Astrocyte (in vitro differentiated cells and primary cell): Measurements from ENCODE around the gene MRPL19. TPM values are rescaled to one million over a fixed set of nuclear protein-coding genes. Genes with fewer than 3 reads are reported as not detected.
A peak's percentile ranks its signal among the peaks of the same experiment; 100 is the strongest.

Experiments
- DNase-seq: peaks from one replicate; pipeline ENCODE4 v3.0.0-alpha.2; 2010; ENCODE audit warnings: low read depth
- FAIRE-seq: peaks from 2 replicates; lab custom pipeline; 2011; peaks lifted over from hg19 to GRCh38; lab: Jason Lieb, UNC
- H2AFZ ChIP-seq: 2 replicates; pipeline ENCODE4 v1.6.0; 2012; ENCODE audit warnings: low read depth, low read length, inconsistent platforms
- H3K27ac ChIP-seq: 2 replicates; pipeline ENCODE4 v1.5.1; 2011; ENCODE audit warnings: low read depth, low read length, inconsistent platforms
- H3K27me3 ChIP-seq: 2 replicates; pipeline ENCODE4 v1.6.0; 2011; ENCODE audit warnings: low read length, inconsistent platforms; ENCODE audit not compliant: insufficient read depth
- H3K36me3 ChIP-seq: 2 replicates; pipeline ENCODE4 v1.5.1; 2011; ENCODE audit warnings: low read length, inconsistent platforms; ENCODE audit not compliant: insufficient read depth
- H3K4me1 ChIP-seq: 2 replicates; pipeline ENCODE4 v1.5.1; 2011; ENCODE audit warnings: low read length, inconsistent platforms; ENCODE audit not compliant: insufficient read depth
- H3K4me2 ChIP-seq: 2 replicates; pipeline ENCODE4 v1.6.0; 2012; ENCODE audit warnings: low read length, inconsistent platforms
- H3K4me3 ChIP-seq: 2 replicates; pipeline ENCODE4 v1.5.1; 2011; ENCODE audit warnings: low read depth, mild to moderate bottlenecking, low read length, inconsistent platforms; ENCODE audit not compliant: insufficient read depth
- H3K79me2 ChIP-seq: 2 replicates; pipeline ENCODE4 v1.6.0; 2012; ENCODE audit warnings: mild to moderate bottlenecking, low read length, inconsistent platforms; ENCODE audit not compliant: insufficient read depth
- H3K9ac ChIP-seq: 2 replicates; pipeline ENCODE4 v1.6.0; 2012; ENCODE audit warnings: mild to moderate bottlenecking, low read length, inconsistent platforms
- H3K9me3 ChIP-seq: 2 replicates; pipeline ENCODE4 v1.5.1; 2012; ENCODE audit warnings: low read depth, mild to moderate bottlenecking, low read length, inconsistent platforms; ENCODE audit not compliant: insufficient read depth
- H4K20me1 ChIP-seq: 2 replicates; pipeline ENCODE4 v1.6.0; 2012; ENCODE audit warnings: low read length, inconsistent platforms; ENCODE audit not compliant: insufficient read depth
- H3K27ac Mint-ChIP-seq: one replicate; pipeline ENCODE4 v1.8.0; 2021; ENCODE audit warnings: mild to moderate bottlenecking, mixed read lengths; ENCODE audit not compliant: unreplicated experiment
- H3K27me3 Mint-ChIP-seq: one replicate; pipeline ENCODE4 v1.8.0; 2021; ENCODE audit warnings: low read depth, mixed read lengths; ENCODE audit not compliant: unreplicated experiment
- H3K36me3 Mint-ChIP-seq: one replicate; pipeline ENCODE4 v1.8.0; 2021; ENCODE audit warnings: low read depth, mixed read lengths; ENCODE audit not compliant: unreplicated experiment
- H3K4me1 Mint-ChIP-seq: one replicate; pipeline ENCODE4 v1.8.0; 2021; ENCODE audit warnings: low read depth, mixed read lengths; ENCODE audit not compliant: unreplicated experiment
- H3K4me3 Mint-ChIP-seq: one replicate; pipeline ENCODE4 v1.8.0; 2021; ENCODE audit warnings: mild to moderate bottlenecking, moderate library complexity, mixed read lengths; ENCODE audit not compliant: unreplicated experiment
- H3K9me3 Mint-ChIP-seq: one replicate; pipeline ENCODE4 v1.8.0; 2021; ENCODE audit warnings: mild to moderate bottlenecking, mixed read lengths; ENCODE audit not compliant: unreplicated experiment
- EZH2 ChIP-seq: IDR thresholded peaks from 2 replicates; pipeline ENCODE4 v1.6.1; 2012; ENCODE audit warnings: mild to moderate bottlenecking, low read length, inconsistent platforms; ENCODE audit not compliant: insufficient read depth
- total RNA-seq: library from RNA; stranded (reverse); gene quantifications from 2 replicates; pipeline ENCODE4 v1.2.1, GENCODE V29; 2021
- TF ChIP-seq, protein P1 (sequence below): IDR thresholded peaks from 2 replicates; pipeline ENCODE4 v1.5.1; 2011; ENCODE audit warnings: low read depth, mild to moderate bottlenecking, inconsistent platforms, low read length, moderate library complexity; ENCODE audit not compliant: insufficient read depth

Gene MRPL19
- total RNA-seq, 1 donor from 2014 or later, result 58.8 TPM

DNA sequence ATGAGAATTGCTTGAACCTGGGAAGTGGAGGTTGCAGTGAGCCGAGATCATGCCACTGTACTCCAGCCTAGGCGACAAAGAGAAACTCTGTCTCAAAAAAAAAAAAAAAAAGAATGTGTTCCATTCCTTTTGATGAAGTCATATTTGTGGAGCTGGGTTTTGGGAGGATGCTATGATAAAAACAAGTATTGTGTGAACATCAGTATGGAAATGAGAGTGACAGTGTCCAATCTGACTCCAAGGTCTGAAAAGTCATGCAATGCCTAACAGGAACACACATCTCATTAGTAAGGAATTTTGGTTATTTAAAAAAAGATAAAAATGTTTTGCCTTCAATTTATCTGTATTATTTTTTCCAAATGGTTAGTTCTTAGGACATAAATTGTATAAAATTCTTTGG, 52.3 kb downstream of the MRPL19 start:
- Mint-ChIP-seq H3K36me3 (peaks cover 9% of the 10 kb centered on the region), H3K4me1 (no peaks in the 10 kb centered on the region), H3K27me3 (no peaks in the 10 kb centered on the region), H3K4me3 (no peak overlapping the region), H3K9me3 (no peaks in the 10 kb centered on the region), H3K27ac (no peak overlapping the region)
- no peak for FAIRE-seq
- H3K4me3 ChIP-seq, result no peak overlapping the region
- H4K20me1 ChIP-seq, result no peaks in the 10 kb centered on the region
- H2AFZ ChIP-seq, result no peak overlapping the region
- H3K9me3 ChIP-seq, result no peaks in the 10 kb centered on the region
- no peaks in the 10 kb centered on the region for H3K79me2 ChIP-seq
- no peaks in the 10 kb centered on the region for H3K27me3 ChIP-seq
- H3K27ac ChIP-seq, result no peak overlapping the region
- no peak overlapping the region for H3K4me2 ChIP-seq
- peaks cover 15% of the 10 kb centered on the region for H3K36me3 ChIP-seq
- H3K4me1 ChIP-seq, result no peaks in the 10 kb centered on the region
- no peak overlapping the region for H3K9ac ChIP-seq
- TF ChIP-seq, protein P1, sequence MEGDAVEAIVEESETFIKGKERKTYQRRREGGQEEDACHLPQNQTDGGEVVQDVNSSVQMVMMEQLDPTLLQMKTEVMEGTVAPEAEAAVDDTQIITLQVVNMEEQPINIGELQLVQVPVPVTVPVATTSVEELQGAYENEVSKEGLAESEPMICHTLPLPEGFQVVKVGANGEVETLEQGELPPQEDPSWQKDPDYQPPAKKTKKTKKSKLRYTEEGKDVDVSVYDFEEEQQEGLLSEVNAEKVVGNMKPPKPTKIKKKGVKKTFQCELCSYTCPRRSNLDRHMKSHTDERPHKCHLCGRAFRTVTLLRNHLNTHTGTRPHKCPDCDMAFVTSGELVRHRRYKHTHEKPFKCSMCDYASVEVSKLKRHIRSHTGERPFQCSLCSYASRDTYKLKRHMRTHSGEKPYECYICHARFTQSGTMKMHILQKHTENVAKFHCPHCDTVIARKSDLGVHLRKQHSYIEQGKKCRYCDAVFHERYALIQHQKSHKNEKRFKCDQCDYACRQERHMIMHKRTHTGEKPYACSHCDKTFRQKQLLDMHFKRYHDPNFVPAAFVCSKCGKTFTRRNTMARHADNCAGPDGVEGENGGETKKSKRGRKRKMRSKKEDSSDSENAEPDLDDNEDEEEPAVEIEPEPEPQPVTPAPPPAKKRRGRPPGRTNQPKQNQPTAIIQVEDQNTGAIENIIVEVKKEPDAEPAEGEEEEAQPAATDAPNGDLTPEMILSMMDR, result no peak
- no peak for TF ChIP-seq EZH2
- peak; percentile 22 for DNase-seq

DNA sequence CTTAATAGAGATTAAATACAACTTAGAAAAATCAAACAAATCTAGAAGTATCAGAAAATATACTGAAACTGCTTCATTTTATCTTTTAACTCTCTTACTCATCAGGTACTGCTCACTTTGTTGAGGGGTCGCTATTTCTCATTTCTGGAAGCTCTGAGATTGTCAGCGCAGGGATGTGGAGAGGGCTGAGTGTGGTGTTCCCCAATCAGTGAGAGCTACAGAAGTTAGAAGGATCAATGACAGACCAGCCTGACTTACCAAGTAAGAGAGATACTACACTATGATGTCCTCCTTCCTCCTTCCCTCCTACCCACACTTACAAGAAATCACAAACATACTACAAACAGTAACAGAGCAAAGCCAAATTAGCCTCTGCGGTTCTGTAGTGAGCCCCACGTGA, 56.0 kb downstream of the MRPL19 start:
- DNase-seq (no peak), FAIRE-seq (no peak)
- Histone ChIP-seq H3K27ac (no peak overlapping the region), H3K36me3 (peaks cover 6% of the 10 kb centered on the region), H3K9me3 (no peaks in the 10 kb centered on the region), H3K27me3 (no peaks in the 10 kb centered on the region), H3K9ac (no peak overlapping the region), H4K20me1 (no peaks in the 10 kb centered on the region), H3K4me3 (no peak overlapping the region), H2AFZ (no peak overlapping the region), H3K79me2 (peaks cover 8% of the 10 kb centered on the region), H3K4me1 (peaks cover 7% of the 10 kb centered on the region), H3K4me2 (no peak overlapping the region)
- Mint-ChIP-seq H3K9me3 (no peaks in the 10 kb centered on the region), H3K27me3 (no peaks in the 10 kb centered on the region), H3K4me1 (peaks cover 4% of the 10 kb centered on the region), H3K36me3 (peaks cover 4% of the 10 kb centered on the region), H3K27ac (no peak overlapping the region), H3K4me3 (no peak overlapping the region)
- no peak for TF ChIP-seq EZH2
- TF ChIP-seq, protein P1, result no peak

DNA sequence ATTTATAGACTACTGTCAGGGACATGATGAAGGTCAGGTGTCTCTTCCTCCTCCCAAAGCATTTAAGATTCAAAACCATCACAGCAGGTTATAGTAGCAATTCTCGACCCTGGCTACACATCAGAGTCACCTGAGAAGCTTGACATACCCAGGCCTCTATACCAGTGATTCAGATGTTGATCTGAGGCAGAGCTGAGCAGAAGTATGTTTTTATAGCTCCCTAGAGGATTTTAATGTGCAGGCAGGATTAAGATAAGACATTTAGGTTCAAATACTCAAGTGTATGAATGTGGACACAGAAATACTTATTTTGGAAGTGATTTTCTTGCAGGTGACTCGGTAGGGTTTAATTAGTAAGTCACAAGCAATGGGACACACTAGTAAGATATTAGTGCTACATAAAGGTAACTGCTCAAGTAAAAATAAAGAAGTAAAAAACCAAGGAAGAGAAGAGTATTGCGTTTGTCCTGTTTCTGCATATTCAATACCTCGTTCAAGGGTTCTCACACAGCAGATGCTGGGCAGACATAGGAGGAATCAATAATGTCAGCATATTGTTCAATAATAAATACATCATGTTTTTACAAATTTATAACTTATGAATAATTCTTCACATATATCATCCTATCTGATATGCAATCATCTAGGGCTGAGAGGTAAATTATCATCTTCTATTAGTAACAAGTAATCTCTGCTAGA, 57.2 kb downstream of the MRPL19 start:
- Mint-ChIP-seq H3K9me3 (no peaks in the 10 kb centered on the region), H3K4me3 (no peak overlapping the region), H3K27me3 (no peaks in the 10 kb centered on the region), H3K36me3 (peaks cover 3% of the 10 kb centered on the region), H3K4me1 (peaks cover 4% of the 10 kb centered on the region), H3K27ac (no peak overlapping the region)
- Histone ChIP-seq H3K9ac (no peak overlapping the region), H3K27me3 (no peaks in the 10 kb centered on the region), H3K4me2 (no peak overlapping the region), H3K9me3 (no peaks in the 10 kb centered on the region), H4K20me1 (no peaks in the 10 kb centered on the region), H3K4me1 (peaks cover 12% of the 10 kb centered on the region), H3K4me3 (no peak overlapping the region), H3K79me2 (peaks cover 13% of the 10 kb centered on the region), H2AFZ (no peak overlapping the region), H3K27ac (no peak overlapping the region), H3K36me3 (peaks cover 2% of the 10 kb centered on the region)
- no peak for DNase-seq
- TF ChIP-seq, protein P1, result no peak
- no peak for TF ChIP-seq EZH2
- no peak for FAIRE-seq
